IPS DF 6.9 (cell line): ENCODE data around the gene SLC66A2.

Experiments used
- DNase-seq: peaks from one replicate; pipeline ENCODE4 v3.0.0-alpha.2; 2013; ENCODE audit warnings: low read depth, low spot score
- H3K27ac ChIP-seq: one replicate; pipeline ENCODE4 v1.5.1; 2013; ENCODE audit warnings: low read length, control low read depth
- H3K27me3 ChIP-seq: 2 replicates; pipeline ENCODE4 v1.6.1; 2013; ENCODE audit warnings: mild to moderate bottlenecking, low read length; ENCODE audit not compliant: control insufficient read depth, insufficient read depth
- H3K36me3 ChIP-seq: 2 replicates; pipeline ENCODE4 v1.6.1; 2013; ENCODE audit warnings: low read length; ENCODE audit not compliant: control insufficient read depth, insufficient read depth
- H3K4me1 ChIP-seq: 2 replicates; pipeline ENCODE4 v1.6.1; 2013; ENCODE audit warnings: low read length; ENCODE audit not compliant: control insufficient read depth, insufficient read depth
- H3K4me3 ChIP-seq: 2 replicates; pipeline ENCODE4 v1.5.1; 2013; ENCODE audit warnings: mild to moderate bottlenecking, low read length
- H3K9me3 ChIP-seq: 2 replicates; pipeline ENCODE4 v1.6.1; 2013; ENCODE audit warnings: low read length, inconsistent platforms; ENCODE audit not compliant: control insufficient read depth, insufficient read depth
- WGBS: extraction: QIAGEN DNeasy Blood & Tissue Kit; methylation state at CpG from one replicate; pipeline ENCODE4 v1.1.7; 2013; ENCODE audit warnings: mixed read lengths, missing lambda C conversion rate; ENCODE audit not compliant: insufficient read length, insufficient coverage; 5-methylcytosine and 5-hydroxymethylcytosine counted together

The SLC66A2 gene

GRCh38 chr18:79853993-79854364 lies 97.5 kb downstream of the SLC66A2 start:
- H3K9me3 ChIP-seq: no peaks in the 10 kb centered on the region
- no peaks in the 10 kb centered on the region for H3K27me3 ChIP-seq
- H3K27ac ChIP-seq: no peak overlapping the region
- no peaks in the 10 kb centered on the region; the same call in 1 of the 2 replicates for H3K36me3 ChIP-seq
- no peaks in the 10 kb centered on the region for H3K4me1 ChIP-seq
- no peak overlapping the region for H3K4me3 ChIP-seq
- no CpG with 5 or more reads among the region's 15 CpGs for WGBS
- no peak for DNase-seq

- Histone ChIP-seq H3K36me3 (no peaks in the 10 kb centered on the region; the same call in 1 of the 2 replicates), H3K27ac (no peak overlapping the region), H3K9me3 (no peaks in the 10 kb centered on the region), H3K4me1 (no peaks in the 10 kb centered on the region), H3K27me3 (no peaks in the 10 kb centered on the region), H3K4me3 (no peak overlapping the region)
- no peak for DNase-seq
- no CpG with 5 or more reads among the region's 26 CpGs for WGBS
These were observed 98.0 kb downstream of the SLC66A2 start for GRCh38 chr18:79853303-79853992.

- no CpG with 5 or more reads among the region's 33 CpGs for WGBS
- Histone ChIP-seq H3K27me3 (no peaks in the 10 kb centered on the region), H3K9me3 (no peaks in the 10 kb centered on the region)
These were observed 98.7 kb downstream of the SLC66A2 start for GRCh38 chr18:79852561-79853302.

More at GRCh38 chr18:79852561-79853302, 98.7 kb downstream of the SLC66A2 start:
- H3K4me1 ChIP-seq: no peaks in the 10 kb centered on the region
- H3K36me3 ChIP-seq: no peaks in the 10 kb centered on the region; the same call in 1 of the 2 replicates
- no peak overlapping the region for H3K4me3 ChIP-seq
- no peak for DNase-seq
- H3K27ac ChIP-seq: no peak overlapping the region
